HG02610 (cell line): Measurements from ENCODE around the gene ANKRD11.
"Not testable (repeated sequence)": the region's sequence is repeated elsewhere in the genome, so short reads cannot be mapped to it uniquely, and the experiment has no call there.

Experiments used
- ATAC-seq: cut with Tn5 transposase; IDR thresholded peaks from one replicate; pipeline ENCODE4 v1.9.1; 2021; ENCODE audit warnings: mild to moderate bottlenecking, moderate library complexity; ENCODE audit not compliant: unreplicated experiment

The ANKRD11 gene

GRCh38 chr16:89370601-89371000 lies 119.8 kb downstream of the ANKRD11 start:
- ATAC-seq: no peak

DNA sequence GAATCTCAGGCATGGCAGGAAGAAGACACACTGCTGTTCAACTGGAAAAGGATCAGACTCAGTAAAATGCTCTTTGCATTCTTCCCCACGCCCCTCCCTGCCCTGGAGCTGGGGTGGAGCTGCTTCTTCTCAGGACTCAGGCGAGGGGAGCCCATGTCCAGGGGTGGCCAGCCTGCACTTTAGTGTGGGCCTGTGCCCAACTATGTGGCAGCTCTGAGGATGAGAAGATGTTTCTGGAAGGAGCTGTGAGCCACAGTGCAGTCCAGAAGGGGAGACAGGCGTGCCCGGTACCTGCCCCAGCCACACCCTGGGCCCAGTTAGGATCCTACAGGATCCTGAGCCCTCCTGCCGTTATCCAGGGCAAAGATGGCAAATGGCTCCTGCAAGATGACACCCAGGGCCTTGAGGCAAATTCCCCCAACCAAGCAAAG lies 120.3 kb downstream of the ANKRD11 start:
- no peak for ATAC-seq

GRCh38 chr16:89369266-89369895 lies 121.0 kb downstream of the ANKRD11 start:
- no peak for ATAC-seq

GRCh38 chr16:89368604-89369249 lies 121.6 kb downstream of the ANKRD11 start:
- no peak for ATAC-seq

DNA sequence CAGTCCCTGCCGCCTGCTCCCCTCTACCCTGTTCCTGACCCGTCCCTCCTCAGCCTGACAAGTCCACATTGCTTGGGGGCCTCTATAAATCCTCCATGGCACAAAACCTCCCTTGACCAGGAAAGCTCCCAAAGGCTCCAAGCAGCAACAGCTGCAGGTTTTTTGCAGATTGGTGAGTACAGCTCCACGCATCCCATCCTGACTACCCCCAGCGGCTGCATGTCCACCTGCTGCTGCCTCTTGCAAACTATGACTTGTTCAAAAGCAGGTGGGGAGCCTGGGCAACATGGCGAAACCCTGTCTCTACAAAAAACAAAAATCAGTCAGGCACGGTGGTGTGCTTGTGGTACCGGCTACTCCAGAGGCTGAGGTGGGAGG lies 122.8 kb downstream of the ANKRD11 start:
- no peak for ATAC-seq

DNA sequence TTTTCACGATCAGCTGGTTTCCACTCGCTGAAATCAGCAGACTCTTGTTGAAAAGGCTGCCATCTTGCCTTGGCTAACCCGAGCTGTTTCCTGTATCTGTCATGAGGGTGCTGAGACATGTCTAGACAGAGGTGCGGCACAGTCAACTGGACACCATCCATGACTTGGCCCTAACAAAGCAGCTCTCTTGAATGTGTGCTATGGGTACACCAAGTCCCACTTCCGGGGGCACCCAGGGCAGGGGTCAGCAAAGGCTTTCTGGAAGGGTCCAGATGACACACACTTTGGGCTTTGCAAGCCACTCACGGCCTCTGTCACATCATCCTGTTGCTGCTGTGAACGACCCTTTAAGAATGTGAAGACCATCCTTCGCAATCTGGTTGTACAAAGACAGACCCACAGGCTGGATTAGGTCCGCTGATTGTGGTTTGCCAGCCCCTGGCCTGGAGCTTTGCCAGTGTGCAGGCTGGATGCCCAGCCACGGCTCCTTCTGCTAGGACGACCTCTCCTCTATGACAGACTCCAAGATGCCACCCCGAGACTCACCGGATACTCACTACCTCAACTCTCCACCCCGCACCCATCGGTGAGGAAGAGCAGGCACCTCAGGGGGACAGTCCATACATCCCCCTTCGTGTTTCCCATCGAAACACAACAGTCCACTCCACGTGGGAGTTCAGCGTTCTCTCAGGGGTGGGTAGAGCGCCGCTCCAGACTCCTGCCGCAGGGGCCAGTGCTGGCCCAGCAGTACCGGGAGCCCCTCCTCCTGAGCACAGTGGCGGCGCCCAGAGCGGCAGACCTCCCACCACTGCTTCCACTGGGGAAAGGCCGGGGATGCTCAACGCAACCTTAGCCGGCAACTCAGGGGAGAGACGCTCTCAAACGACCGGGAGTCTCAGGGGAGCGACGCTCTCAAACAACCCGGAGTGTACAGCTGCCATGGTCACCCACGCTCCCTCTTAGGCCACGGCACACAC lies 123.5 kb downstream of the ANKRD11 start:
- no peak for ATAC-seq

- no peak for ATAC-seq
Observed at GRCh38 chr16:89365996-89366395, 124.4 kb downstream of the ANKRD11 start.

GRCh38 chr16:89365044-89365467 lies 125.3 kb downstream of the ANKRD11 start:
- ATAC-seq: no peak

- no peak for ATAC-seq
Observed at GRCh38 chr16:89364606-89365005, 125.8 kb downstream of the ANKRD11 start.

DNA sequence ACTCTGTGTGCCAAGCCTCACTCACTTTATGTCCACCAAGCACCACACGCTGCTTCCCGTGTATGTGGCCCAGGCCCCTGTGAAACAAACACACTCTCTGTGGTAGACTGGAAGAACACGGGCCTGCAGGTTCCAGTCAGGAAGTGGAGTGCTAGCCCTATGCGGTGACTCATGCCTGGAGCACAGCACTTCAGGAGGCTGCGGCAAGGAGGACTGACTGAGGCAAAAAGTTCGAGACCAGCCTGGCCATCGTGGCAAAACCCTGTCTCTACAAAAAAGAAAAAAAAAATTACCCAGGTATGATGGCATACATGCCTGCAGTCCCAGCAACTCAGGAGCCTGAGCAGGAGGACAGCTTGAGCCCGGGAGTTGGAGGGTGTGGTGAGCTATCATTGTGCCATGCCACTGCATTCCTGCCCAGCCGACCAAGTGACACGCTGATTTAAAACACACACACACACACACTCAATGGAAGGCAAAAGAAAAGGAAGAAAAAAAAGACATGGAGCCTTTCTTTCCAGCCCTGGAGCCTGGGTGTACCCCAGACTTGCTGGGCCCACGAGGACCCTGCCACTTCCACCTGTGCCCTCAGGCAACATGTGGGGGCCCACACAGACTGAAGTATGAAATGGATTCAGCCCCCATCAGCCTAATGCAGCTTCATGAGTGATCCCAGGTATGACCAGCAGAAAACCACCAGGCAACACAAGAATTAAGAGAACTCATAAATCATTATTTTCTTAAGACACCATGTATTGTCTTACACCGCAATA lies 126.6 kb downstream of the ANKRD11 start:
- no peak for ATAC-seq

DNA sequence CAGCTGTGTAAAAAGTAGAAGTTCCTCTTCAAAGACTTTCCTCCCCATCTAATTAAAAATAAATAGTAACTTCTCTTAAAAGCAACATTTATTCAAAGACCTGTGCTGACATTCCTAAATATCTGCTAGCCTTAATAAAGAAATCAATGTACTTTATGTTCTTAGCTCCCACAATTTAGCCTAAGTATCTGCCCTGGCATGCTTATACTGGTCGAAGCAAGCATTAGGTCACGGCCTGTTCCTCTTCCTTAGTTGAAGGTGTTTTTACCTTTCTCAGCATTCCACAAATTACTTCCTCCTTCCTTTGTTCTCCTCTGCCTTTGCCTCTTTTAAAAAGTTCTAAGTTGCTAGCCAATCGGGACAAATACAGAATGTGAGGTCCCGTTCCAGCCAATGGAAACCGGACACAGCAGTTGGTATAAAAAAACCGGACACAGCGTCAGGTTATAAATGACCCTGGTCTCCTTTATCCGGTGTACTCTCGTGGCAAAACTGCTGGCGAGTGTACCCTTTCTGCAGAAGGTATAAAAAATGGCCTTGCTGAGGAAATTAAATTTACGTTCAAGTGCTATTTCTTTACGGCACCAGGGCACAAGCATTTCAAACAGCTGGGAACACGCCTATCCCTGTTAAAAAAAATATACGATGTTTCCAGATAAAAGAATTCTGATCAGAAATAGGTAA lies 127.7 kb downstream of the ANKRD11 start:
- not testable (repeated sequence) for ATAC-seq

DNA sequence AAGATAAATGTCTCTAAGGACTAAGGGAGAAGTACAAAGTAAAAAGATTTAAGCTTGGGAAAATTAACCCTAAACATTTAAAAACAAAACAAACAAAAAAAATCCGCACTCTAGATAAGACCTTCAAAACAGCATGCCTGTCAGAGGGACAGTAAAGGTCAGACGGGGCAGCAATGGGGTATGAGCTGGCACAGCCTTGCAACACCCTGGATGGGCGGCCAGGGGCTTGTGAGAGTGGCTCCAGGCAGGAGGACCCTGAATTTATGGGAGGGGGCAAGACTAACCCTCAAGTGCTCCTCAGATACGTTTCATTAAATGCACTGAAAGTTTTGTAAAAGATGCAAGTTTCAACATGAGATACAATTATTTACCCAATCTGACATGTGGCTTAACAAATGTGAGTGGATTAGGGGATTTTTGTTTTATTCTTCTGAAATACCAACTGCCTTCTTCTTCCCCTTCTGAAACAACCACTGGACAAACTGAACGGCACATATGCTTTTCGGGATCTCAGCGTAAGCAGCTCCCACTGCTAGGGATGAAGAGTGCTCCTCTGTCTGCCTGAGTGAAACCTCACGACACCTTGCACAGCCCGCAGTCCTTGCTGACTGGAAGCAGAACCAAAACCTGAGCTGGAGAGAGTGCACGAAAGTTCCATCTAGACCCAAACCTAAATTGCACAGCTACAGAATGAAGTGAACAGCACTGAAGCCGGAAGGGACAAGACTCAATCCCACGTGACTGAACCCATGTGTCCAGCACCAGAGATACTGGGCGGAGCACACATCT lies 128.4 kb downstream of the ANKRD11 start:
- no peak for ATAC-seq

DNA sequence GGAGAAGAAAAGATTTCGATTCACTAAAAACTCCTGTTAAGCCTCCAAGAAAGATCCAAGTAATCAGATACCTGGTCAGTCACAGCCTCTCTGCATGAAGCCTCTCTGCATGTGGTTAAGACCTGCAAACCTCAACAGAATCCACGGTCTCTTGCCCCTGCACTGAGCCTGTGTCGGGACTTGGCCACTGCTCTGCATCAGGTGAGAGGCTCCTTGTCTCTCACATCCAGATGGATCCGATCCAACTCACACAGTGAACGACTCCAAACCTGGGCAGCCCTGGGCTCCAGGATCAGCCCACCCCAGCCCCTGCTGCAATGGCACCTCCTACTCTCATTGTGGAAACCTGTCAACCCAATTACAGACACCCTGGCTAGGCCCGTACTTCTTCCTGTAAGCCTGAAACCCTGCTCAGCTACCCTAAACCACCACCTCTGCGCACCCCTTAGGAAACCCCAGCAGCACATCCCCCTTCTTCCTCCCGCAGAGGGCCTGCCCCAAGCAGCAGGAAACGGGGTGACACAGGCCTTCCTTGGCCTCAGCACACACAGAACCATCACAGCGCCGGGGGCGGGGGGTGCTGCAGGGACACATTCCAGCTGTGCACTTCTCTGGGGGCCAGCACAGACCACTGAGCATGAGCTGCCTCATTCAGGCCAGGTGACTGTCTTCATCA lies 129.5 kb downstream of the ANKRD11 start:
- peak; percentile 38 for ATAC-seq

DNA sequence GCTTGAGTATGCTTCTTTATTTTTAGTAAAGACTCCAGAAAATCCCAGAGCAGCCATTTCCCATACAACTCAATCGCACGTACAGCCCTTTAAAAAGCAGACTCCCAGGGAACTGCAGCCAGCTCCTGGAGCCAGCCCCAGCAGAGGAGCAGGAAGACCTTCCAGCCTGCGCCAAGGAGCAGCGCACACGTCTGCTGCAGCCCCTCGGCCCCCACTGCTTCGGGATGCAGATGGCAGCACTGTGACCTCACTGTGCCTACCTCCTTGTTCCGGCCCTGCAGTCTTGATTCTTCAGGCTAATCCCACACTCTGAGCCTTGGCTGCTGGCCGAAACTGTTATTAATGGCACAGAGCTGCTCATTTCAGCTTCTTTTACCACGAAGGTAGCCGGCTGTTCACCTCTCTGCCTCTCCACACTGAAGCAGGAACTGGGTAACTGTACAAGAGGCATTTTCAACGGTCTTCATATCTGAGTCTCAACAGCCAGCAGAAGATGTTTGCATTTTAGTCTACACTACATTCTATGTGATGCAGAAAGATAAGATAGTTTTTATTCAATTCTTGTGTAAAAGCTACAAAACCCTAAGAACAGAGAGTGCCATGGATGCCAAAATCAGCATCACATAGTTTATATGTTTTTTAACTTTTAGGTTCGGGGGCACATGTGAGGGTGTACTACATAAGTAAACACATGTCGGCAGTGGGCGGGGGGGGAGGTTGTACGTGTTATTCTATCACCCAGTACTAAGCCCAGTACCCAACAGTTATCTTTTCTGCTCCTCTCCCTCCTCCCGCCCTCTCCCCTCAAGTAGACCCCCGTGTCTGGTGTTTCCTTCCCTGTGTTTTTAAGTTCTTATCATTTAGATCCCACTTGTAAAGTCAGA lies 130.9 kb downstream of the ANKRD11 start:
- no peak for ATAC-seq

GRCh38 chr16:89358030-89359005 lies 132.0 kb downstream of the ANKRD11 start:
- no peak for ATAC-seq

GRCh38 chr16:89357055-89357816 lies 133.1 kb downstream of the ANKRD11 start:
- no peak for ATAC-seq
